NCI-H226 (cell line): ENCODE measurements around the gene CFD.
"Not testable (repeated sequence)": the region's sequence is repeated elsewhere in the genome, so short reads cannot be mapped to it uniquely, and the experiment has no call there.

Experiments
- DNase-seq: peaks from one replicate; pipeline ENCODE4 v3.0.0-alpha.2; 2015

CFD gene

GRCh38 chr19:873561-874041 lies 14.1 kb downstream of the CFD start:
- DNase-seq, result no peak

- no peak for DNase-seq
Observed at GRCh38 chr19:875265-875879, 15.9 kb downstream of the CFD start.

- no peak for DNase-seq
Observed at GRCh38 chr19:876089-876488, 16.6 kb downstream of the CFD start.

- no peak for DNase-seq
Observed at GRCh38 chr19:876780-877314, 17.4 kb downstream of the CFD start.

GRCh38 chr19:877992-878660 lies 18.7 kb downstream of the CFD start:
- DNase-seq, result not testable (repeated sequence)

GRCh38 chr19:878751-879561 lies 19.5 kb downstream of the CFD start:
- DNase-seq, result not testable (repeated sequence)

- no peak for DNase-seq
Observed at GRCh38 chr19:879711-880438, 20.4 kb downstream of the CFD start.

GRCh38 chr19:881385-882071 lies 22.1 kb downstream of the CFD start:
- DNase-seq, result no peak

GRCh38 chr19:882871-883497 lies 23.5 kb downstream of the CFD start:
- DNase-seq, result no peak

GRCh38 chr19:883661-884211 lies 24.3 kb downstream of the CFD start:
- no peak for DNase-seq

GRCh38 chr19:884420-885211 lies 25.2 kb downstream of the CFD start:
- DNase-seq, result no peak

GRCh38 chr19:885536-886224 lies 26.2 kb downstream of the CFD start:
- DNase-seq, result no peak

GRCh38 chr19:887072-887471 lies 27.6 kb downstream of the CFD start:
- no peak for DNase-seq

GRCh38 chr19:887599-887998 lies 28.1 kb downstream of the CFD start:
- DNase-seq, result no peak

GRCh38 chr19:888581-889385 lies 29.3 kb downstream of the CFD start:
- no peak for DNase-seq

- DNase-seq, result no peak
Observed at GRCh38 chr19:889662-890295, 30.3 kb downstream of the CFD start.

GRCh38 chr19:890831-891230 lies 31.4 kb downstream of the CFD start:
- DNase-seq, result no peak

- not testable (repeated sequence) for DNase-seq
Observed at GRCh38 chr19:891421-892200, 32.1 kb downstream of the CFD start.
